Gastroesophageal sphincter (tissue), 3 donors: ENCODE measurements around the gene DUSP5.

Source experiments
- CTCF ChIP-seq, 4 experiments: fragments of 200-600 bp in 2 of 4; fragments of 450-650 bp in 2 of 4; sonication (generic) in 1 of 4; IDR thresholded peaks; one replicate each; pipeline ENCODE4 v1.5.1; 2017 to 2019; ENCODE audit warnings: antibody characterized with exemption in 4 of 4, mild to moderate bottlenecking in 2 of 4, moderate library complexity in 2 of 4
- POLR2A ChIP-seq, 2 donors: fragments of 450-650 bp; IDR thresholded peaks; one replicate each; pipeline ENCODE4 v1.6.1; 2017; ENCODE audit warnings: antibody characterized with exemption in 2 of 2, mild to moderate bottlenecking in 2 of 2, moderate library complexity in 1 of 2

GRCh38 chr10:110539091-110539490 lies 41.4 kb downstream of the DUSP5 start:
- no peak for TF ChIP-seq CTCF (IDR thresholded peaks at IDR 0.05)
- TF ChIP-seq POLR2A (IDR thresholded peaks at IDR 0.05) = no peak
